ENCODE measurements around the gene PRMT1.
A peak's percentile ranks its signal among the peaks of the same experiment; 100 is the strongest.

The PRMT1 gene

DNA sequence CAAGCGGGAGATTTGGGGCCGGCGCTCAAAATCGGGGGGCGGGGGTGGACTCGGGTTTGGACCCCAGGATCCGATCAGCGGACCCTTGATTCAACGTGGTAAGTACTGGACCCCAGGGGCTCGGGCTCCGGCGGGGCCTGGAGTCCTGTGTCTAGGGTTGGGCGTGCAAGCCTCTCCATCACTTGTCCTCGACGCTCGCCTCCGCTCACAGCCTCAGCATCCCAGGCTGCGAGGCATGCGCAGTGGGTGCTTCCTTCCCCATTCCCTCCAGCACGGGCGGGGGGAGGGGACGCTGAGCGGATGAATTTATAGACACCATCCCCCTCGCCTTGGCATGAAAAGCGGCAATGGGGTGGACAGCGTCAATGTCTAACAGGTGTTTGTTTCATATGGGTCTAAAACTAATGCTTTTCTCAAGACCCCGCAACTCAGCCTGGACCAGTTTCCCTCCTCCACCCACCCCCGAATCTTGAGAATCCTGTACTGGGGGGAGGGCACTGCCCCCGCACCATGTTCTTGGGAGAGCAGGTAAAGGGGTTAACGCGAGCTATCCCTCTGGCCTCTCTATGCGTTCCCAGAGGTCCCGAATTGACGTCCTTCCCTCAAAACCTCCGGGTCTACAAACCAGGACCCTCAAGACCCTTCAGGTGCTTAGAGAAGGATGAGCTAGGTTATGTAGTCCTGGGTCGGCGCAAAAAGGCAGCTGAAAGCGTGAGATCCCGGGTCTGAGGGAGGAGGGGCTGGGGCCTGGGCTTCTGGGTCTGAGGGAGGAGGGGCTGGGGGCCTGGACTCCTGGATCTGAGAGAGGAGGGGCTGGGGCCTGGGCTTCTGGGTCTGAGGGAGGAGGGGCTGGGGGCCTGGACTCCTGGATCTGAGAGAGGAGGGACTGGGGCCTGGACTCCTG lies 14.4 kb downstream of the PRMT1 start:
- DNase-seq (ENCODE audit: low spot score), result peak; percentile 66
- in situ Hi-C loops (cut with MboI; ENCODE audit: low pct_unique_long_range_greater_than_20kb, low sequenced_read_pairs, unreplicated experiment), result no loop called here
- TF ChIP-seq, protein P1, sequence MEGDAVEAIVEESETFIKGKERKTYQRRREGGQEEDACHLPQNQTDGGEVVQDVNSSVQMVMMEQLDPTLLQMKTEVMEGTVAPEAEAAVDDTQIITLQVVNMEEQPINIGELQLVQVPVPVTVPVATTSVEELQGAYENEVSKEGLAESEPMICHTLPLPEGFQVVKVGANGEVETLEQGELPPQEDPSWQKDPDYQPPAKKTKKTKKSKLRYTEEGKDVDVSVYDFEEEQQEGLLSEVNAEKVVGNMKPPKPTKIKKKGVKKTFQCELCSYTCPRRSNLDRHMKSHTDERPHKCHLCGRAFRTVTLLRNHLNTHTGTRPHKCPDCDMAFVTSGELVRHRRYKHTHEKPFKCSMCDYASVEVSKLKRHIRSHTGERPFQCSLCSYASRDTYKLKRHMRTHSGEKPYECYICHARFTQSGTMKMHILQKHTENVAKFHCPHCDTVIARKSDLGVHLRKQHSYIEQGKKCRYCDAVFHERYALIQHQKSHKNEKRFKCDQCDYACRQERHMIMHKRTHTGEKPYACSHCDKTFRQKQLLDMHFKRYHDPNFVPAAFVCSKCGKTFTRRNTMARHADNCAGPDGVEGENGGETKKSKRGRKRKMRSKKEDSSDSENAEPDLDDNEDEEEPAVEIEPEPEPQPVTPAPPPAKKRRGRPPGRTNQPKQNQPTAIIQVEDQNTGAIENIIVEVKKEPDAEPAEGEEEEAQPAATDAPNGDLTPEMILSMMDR (IDR thresholded peaks at IDR 0.05; ENCODE audit: extremely low read depth, insufficient read depth, missing control alignments), result no peak

DNA sequence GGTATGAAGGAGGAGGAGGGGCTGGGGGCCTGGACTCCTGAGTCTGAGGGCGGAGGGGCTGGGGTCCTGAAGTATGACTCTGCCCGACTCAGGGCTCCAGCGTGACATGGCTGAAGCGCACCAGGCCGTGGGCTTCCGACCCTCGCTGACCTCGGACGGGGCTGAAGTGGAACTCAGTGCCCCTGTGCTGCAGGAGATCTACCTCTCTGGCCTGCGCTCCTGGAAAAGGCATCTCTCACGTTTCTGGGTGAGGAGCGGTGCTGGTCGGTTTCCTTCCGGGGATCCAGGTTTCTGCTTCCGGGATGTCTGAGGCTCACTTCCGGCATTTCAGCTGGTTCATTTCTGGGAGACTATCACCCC lies 15.1 kb downstream of the PRMT1 start:
- in situ Hi-C loops (cut with MboI; ENCODE audit: low pct_unique_long_range_greater_than_20kb, low sequenced_read_pairs, unreplicated experiment), result no loop called here
- TF ChIP-seq, protein P1 (IDR thresholded peaks at IDR 0.05; ENCODE audit: extremely low read depth, insufficient read depth, missing control alignments), result no peak
- DNase-seq (ENCODE audit: low spot score), result no peak

DNA sequence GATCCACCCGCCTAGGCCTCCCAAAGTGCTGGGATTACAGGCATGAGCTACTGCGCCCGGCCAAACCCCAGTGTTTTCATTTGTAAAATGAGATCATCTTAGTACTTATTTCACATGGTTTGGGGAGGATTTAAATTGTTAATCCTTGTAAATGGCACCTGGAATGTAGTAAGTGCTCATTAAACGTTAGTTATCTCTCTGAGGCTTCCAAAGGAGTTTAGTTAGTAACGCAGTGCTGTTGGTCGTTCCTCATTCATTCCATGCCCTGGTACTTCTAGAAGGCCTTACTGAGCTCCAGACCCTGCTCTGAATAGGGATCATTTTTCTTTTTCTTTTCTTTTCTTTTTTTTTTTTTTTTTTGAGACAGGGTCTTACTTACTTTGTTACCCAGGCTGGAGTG lies 19.0 kb downstream of the PRMT1 start:
- TF ChIP-seq, protein P1 (IDR thresholded peaks at IDR 0.05; ENCODE audit: extremely low read depth, insufficient read depth, missing control alignments), result no peak
- in situ Hi-C loops (cut with MboI; ENCODE audit: low pct_unique_long_range_greater_than_20kb, low sequenced_read_pairs, unreplicated experiment), result no loop called here
- DNase-seq (ENCODE audit: low spot score), result no peak

DNA sequence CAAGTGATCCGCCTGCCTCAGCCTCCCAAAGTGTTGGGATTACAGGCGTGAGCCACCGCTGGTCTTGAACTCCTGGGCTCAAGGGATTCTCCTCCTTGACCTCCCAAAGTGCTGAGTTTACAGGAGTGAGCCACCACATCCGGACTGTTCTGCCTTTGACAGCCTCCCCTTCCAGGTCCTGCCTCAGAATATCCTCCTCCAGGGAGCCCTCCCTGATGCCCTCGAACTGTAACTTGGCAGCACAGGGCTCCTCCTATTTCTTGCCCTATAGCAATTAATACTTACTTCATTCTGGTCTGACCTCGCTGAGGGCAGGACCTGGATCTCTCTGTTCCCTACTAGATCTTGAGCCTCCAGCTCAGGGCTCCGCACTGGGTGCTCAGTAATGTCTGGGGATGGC lies 19.8 kb downstream of the PRMT1 start:
- TF ChIP-seq, protein P1 (IDR thresholded peaks at IDR 0.05; ENCODE audit: extremely low read depth, insufficient read depth, missing control alignments), result no peak
- in situ Hi-C loops (cut with MboI; ENCODE audit: low pct_unique_long_range_greater_than_20kb, low sequenced_read_pairs, unreplicated experiment), result no loop called here
- DNase-seq (ENCODE audit: low spot score), result no peak

DNA sequence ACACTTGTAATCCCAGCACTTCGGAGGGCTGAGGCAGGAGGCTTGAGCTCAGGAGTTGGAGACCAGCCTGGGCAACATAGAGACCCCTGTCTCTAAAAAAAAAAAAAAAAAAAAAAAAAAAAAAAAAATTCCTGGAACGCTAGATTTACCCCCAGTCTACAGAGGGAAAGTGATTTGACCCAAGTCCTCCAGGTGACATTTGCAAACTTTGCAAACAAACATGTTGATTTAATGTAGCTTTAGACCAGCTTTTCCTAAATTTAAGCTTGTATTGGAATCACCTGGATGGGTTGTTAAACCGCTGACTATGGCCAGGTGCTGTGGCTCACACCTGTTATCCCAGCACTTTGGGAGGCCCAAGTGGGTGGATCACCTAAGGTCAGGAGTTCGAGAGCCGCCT lies 22.3 kb downstream of the PRMT1 start:
- in situ Hi-C loops (cut with MboI; ENCODE audit: low pct_unique_long_range_greater_than_20kb, low sequenced_read_pairs, unreplicated experiment), result no loop called here

DNA sequence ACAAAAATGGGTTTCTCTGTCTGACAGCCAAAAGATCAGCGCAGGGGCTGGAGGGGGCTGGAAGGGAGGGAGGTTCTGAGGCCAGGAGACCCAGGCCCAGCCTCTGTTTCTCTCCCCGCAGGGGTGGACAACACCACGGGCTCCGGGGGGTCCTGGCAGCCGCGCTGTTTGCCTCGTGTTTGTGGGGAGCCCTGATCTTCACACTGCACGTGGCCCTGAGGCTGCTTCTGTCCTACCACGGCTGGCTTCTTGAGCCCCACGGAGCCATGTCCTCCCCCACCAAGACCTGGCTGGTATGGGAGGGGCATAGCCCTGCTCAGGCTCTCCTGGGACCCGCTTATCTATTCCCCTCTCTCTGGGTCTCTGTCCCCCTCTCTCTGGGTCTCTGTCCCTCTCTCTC lies 23.5 kb downstream of the PRMT1 start:
- TF ChIP-seq, protein P1 (IDR thresholded peaks at IDR 0.05; ENCODE audit: extremely low read depth, insufficient read depth, missing control alignments), result no peak
- no peak for DNase-seq (ENCODE audit: low spot score)
- in situ Hi-C loops (cut with MboI; ENCODE audit: low pct_unique_long_range_greater_than_20kb, low sequenced_read_pairs, unreplicated experiment), result no loop called here

More for the DNA sequence above, 22.3 kb downstream of the PRMT1 start:
- TF ChIP-seq, protein P1 (IDR thresholded peaks at IDR 0.05; ENCODE audit: extremely low read depth, insufficient read depth, missing control alignments), result no peak
- DNase-seq (ENCODE audit: low spot score), result no peak
